Measurements from ENCODE around the gene KIF21A.
A peak's percentile ranks its signal among the peaks of the same experiment; 100 is the strongest.

The KIF21A gene

DNA sequence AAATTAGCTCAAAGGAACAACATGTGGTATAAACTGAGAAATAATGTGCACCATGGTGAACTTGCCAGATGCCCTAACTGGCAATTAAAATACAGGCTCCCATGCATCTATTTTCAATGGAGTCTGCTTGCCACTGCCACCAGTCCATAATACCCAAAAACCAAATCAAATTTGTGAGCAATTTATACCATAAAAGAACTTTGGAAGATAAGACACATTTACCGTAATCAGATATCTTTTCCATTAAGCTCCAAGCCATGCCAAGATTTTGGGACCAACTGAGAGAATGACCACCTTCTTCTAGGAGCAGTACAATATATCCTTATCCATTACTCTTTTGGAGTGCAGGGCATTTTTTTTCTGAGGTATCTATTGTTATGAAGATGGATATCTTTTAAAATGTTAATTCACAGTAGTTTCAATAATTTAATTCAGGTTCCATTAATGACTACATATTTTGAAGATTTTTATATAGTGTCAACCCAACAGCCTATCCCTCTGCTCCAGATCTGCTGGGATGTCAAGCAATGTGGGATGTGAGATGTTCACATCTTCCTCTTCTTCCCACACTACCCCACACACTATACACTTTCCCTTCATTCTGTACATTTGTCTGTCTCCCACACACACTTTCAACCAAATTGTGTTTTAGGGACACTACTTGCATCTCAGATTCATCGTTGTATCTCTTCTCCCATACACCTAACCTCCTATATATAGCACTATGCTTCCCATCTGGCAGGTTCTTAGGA is 53.3 kb downstream of the KIF21A start:
- no peak for DNase-seq

GRCh38 chr12:39386335-39386734 is 56.6 kb downstream of the KIF21A start:
- no peak for DNase-seq

GRCh38 chr12:39383114-39383513 is 59.8 kb downstream of the KIF21A start:
- DNase-seq, result no peak

DNA sequence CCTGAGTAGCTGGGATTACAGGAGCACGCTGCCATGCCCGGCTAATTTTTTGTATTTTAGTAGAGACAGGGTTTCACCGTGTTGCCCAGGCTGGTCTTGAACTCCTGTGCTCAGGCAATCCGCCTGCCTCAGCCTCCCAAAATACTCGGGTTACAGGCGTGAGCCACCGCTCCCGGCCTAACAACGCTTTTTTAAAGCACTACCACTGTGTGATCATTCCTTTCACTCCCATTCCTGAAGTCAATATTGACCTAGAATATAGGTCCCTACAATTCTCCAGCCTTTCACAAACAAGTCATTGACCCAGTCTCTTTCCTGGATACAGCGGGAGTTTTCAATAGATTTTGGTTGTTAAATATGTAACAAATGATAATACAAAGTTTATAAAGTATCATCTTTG is 62.8 kb downstream of the KIF21A start:
- no peak for DNase-seq

GRCh38 chr12:39378341-39378740 is 64.6 kb downstream of the KIF21A start:
- no peak for DNase-seq

DNA sequence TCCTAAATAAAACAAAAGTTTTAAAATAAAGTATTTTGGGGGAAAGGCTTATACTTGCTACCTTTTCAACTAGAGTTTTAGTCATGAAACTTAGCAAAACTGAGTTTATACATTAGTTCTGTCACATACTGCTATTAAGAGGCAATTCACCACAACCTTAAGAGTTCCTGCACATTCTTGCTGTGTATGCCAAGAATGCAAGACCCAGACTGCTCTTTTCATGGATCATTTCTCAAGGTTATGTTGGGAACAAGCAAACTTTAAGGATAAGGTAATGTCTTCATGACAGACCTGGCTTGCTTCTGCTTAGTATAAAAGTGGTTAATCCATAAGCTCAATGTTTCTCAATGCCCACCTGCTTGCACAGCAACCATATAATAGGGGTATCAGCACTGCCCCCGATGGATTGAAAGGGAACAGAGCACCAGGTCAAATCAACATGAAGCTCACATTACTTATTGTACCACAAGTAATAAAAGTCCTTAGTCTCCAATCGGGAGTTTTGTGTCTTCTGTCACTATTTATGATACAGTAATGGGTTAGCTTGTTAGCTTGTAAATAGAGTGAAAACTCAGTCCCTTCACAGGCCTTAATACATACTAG is 67.6 kb downstream of the KIF21A start:
- DNase-seq, result no peak

DNA sequence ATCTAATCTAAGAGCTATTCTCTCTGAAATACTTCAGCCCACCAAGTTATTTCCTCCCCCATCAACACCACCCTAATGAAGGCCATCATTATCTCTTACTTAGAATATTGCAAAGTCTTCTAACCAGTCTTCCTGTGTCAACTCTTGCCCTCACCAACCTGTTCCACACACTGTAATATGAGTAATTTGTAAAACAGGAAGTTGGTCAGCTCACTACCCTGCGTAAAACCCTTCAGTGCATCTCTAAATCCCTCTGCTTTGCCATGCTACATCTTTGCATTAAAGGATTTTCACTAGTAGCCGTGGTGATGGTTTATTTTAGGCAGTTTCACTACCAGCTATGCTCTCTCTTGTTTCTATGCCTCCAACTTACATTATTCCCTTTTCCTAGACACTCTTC is 70.0 kb downstream of the KIF21A start:
- no peak for DNase-seq

DNA sequence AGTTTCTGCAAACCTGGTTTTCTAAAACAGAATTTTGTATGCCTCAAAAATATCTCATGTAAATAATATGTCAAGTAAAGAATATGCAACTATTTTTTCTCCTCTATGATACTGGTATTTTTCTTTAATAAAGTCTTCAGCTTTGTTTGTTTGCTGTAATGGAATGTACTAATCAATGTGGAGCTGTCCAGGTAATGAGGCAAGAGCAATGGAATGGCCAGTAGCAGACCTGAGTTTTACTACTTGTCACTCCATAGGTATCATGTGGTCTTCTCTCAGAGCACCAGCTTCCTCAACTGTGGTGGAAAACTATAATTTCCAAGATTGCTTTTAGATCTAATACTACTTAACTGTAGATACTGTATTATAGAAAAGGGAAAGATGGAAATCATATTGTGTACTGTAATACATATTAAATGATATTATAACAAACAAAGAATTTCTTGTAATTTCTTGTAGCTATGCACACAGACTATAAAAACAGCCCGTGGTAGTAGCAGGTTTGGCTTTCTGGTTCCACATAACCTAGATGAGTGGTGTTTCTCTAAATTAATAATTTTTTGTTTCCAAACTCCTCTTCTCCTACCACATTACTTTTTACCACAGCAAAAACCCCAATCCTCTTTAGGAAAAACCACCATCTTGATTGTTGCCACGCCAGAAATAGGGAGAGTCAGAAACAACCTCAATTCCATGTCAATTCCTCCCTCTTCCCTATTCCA is 70.6 kb downstream of the KIF21A start:
- no peak for DNase-seq

DNA sequence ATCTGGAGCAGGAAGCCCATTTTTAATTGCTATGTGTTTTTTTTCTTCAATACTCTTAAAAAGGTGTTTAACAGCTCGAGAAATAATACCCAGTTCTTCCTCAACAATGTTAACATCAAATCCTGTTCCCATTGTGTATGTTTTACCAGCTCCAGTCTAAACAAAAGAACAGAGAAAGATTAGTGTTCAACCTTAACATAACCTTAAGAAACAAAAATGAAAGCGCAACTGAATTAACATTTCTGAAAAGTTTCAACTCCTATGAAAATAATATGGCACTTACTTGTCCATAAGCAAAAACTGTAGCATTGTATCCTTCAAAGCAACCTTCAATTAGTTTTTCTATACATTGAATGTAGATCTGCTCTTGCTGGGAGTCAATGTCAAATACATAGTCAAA is 73.2 kb downstream of the KIF21A start:
- DNase-seq, result no peak

- no peak for DNase-seq
These were observed 74.0 kb downstream of the KIF21A start for GRCh38 chr12:39368891-39369290.

DNA sequence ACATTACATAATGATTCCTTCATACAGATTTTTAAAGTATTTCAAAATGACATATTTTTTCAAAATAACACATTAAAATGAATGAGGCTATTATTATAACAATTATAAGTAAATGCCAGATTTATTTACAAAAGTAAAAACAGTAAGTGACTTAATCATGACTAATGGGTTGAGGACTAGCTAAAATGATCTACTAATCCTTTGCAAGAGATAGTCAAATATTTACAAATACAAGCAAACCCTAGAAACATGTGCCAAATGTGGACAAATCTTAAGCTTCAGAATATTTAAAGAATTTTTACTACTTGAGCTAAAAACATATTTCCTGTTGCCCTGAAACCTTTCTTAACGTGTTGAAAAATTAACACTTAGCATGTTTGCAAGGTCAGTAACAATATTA is 74.8 kb downstream of the KIF21A start:
- DNase-seq, result no peak

GRCh38 chr12:39367494-39367893 is 75.4 kb downstream of the KIF21A start:
- DNase-seq, result no peak

GRCh38 chr12:39365364-39366001 is 77.4 kb downstream of the KIF21A start:
- DNase-seq, result no peak

DNA sequence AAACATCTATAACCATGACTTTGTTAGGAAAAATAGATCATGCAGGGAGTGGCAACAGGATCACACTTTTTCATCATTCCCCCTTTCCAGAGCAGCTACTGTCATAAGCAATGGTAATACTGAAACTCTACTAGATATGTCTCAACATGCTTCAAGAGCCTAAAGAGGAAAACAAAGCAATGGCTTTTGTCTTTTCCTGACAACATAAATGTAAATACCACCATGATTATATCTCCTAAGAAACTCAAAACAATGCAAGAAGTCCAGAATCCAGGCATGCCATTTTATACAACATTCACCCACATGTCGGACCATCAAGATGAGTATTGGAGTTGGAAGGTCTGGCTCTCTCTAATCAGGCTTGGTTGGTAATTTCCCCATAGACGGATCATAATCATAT is 78.7 kb downstream of the KIF21A start:
- DNase-seq, result no peak

GRCh38 chr12:39359645-39360044 is 83.3 kb downstream of the KIF21A start:
- DNase-seq, result no peak

- no peak for DNase-seq
These were observed 85.9 kb downstream of the KIF21A start for GRCh38 chr12:39357041-39357440.

GRCh38 chr12:39355841-39356240 is 87.1 kb downstream of the KIF21A start:
- peak; percentile 3 for DNase-seq

DNA sequence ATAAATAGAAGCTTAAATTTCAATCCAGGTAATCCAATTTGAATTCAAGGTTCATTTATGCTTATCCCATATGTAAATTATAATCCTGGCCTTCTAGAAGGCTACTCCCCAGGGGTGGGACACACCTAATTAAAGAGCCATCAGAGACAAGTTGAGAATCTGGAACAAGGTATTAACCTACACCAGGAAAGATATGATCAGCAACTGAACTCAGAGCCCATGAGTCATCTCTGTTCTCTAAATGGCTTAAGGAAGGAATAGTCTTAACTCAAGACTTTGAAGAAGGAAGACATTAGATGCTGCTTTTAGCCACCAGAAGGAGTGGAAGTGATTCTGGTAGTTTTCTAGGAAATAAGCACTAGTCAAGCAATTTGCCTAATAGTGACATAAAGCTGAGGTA is 88.0 kb downstream of the KIF21A start:
- no peak for DNase-seq

GRCh38 chr12:39352471-39353017 is 90.4 kb downstream of the KIF21A start:
- no peak for DNase-seq

GRCh38 chr12:39351153-39351552 is 91.8 kb downstream of the KIF21A start:
- no peak for DNase-seq

GRCh38 chr12:39348941-39349626 is 93.8 kb downstream of the KIF21A start:
- DNase-seq, result no peak

DNA sequence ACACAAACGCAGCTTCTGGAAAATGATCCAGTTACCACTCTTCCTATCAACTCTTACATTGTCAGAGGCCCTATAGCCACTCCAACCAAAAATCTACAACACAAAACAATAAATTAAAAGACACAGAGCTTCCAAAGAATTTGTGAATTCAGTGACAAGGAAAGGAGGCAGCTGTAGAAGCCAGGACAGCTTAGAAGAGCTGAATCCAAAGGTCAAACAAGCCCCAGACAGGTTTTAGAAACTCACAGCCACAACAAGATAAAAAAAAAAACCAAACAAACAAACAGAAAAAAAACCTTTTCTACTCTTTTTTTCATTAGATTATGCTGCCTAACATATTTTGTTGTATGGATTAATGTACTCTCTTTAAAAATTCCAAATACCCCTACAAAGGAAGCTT is 94.4 kb downstream of the KIF21A start:
- no peak for DNase-seq

- DNase-seq, result no peak
These were observed 98.0 kb downstream of the KIF21A start for GRCh38 chr12:39344926-39345325.

All from inflammatory macrophage treated with lipopolysaccharide for 4 hours (primary cell).